GM21447 (cell line): ENCODE measurements around the gene GJC1.

Experiments
- ATAC-seq: cut with Tn5 transposase; IDR thresholded peaks from one replicate; pipeline ENCODE4 v1.9.1; 2021; ENCODE audit not compliant: unreplicated experiment

The GJC1 gene

GRCh38 chr17:44829523-44830358, at the start of gene GJC1:
Gene GJC1, minus strand, starts transcription at chr17:44830287. Its CDS starts 24,470 bp downstream, at chr17:44805817.
- no peak for ATAC-seq

DNA sequence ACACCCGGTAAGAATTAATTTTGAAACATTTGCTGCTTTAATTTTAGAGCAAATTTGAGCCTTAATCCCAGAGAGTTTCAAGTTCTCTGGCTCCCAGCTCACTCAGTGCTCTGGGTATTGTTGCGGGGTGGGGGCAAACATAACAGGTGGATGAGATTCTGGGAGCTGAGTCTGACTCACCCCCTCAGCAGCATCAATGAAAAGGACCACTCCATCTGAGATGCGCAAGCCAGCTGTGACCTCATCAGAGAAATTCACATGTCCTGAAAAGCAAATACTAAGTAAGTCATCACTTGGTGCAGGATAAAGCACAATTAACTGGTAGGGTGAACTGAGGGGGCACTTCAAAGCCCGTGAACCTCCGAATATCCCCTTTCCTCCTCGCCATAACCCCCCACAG, 49.3 kb upstream of the GJC1 start:
- no peak for ATAC-seq

DNA sequence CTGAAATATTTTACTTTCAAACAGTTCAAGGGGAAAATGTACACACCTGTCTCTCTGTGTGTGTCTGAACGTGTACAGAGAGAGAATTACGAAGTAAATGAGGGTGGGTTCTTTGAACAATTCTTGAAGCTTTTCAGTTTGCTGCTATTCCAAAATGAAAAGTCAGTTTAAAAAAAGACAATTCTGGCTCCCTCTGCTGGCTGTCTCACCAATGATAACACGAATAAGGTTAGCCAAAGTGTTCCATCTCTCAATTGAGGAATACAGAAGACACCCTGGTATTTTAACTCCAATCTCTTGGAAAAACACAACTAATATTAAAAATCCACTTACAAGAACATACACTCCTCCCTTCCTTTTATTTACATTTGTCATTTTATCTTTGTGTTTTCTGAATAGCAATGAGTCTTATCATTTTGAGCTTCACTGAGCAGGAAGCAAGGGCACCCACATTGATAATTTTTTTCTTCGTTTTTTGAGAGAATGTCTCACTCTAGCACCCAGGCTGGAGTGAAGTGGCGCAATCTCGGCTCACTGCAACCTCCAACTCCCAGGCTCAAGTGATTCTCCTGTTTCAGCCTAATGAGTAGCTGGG, 48.6 kb upstream of the GJC1 start:
- no peak for ATAC-seq

- ATAC-seq: no peak
Observed at GRCh38 chr17:44877121-44877520, 47.0 kb upstream of the GJC1 start.

- ATAC-seq: no peak
Observed at GRCh38 chr17:44875761-44876160, 45.7 kb upstream of the GJC1 start.

DNA sequence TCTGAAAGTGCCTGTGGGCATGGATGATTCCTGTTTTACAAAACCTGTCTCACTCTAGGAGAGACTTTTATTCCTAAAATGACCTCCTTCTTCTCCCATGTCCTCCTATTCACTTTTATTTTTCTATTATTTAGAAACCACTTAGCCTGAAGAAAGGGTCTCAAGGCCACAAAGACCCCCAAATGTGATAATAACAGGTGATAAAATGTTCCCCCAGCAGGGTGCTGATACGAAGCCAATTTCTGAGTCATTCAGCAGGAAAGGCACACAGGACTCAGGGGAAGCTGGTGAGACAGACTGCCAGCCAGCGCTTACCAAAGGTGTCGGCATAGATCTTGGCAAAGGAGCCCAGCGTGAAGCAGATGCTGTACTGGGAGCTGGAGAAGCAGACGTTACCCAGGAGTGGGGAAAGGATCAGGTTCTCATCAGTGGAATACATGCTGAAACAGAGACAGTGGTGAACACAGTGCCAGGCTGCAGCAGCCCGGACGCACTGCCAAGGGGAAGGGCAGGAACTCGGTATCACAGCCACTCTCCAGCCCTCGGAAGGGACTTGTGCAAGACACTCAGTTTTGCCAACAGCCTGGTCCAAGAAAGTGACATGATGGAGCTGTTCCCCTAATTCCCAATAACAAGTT, 42.2 kb upstream of the GJC1 start:
- ATAC-seq: no peak

DNA sequence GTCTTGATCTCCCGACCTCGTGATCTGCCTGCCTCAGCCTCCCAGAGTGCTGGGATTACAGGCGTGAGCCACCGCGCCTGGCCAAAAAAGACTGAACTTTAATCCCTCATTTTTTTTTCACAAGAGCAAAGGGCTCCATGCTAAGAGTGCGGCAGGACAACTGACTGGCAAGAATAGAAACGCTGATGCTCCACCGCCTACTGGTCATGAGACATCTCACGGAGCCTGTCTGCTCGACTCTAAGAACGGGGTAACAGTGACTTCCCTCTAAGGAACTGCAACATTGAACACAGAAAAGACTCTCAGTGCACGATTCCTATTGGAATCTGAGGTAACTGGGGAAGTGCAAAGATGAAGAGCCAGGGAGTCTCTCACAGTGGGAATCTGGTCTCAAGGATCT, 41.5 kb upstream of the GJC1 start:
- ATAC-seq: no peak

DNA sequence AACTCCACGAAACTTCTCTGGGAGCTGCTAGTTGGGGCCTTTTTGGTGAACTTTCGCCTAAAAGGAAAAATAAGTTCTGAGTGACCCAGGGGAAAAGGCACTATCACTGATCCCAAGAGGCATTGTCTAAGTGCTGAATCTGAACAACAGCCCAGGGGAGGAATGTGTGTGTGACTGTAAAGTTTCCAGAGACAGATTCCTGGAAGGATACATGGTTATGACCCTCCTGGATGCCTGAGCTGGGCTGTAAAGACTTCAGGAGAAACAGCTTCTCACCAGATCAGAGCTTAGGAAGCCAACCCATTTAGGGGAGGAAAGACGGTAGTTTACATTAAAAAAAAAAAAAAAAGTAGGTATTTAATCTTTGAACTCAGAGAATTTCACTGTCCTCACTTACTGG, 37.8 kb upstream of the GJC1 start:
- ATAC-seq: no peak

GRCh38 chr17:44865931-44866330, 35.8 kb upstream of the GJC1 start:
- no peak for ATAC-seq

- no peak for ATAC-seq
Observed at GRCh38 chr17:44865231-44865660, 35.2 kb upstream of the GJC1 start.

DNA sequence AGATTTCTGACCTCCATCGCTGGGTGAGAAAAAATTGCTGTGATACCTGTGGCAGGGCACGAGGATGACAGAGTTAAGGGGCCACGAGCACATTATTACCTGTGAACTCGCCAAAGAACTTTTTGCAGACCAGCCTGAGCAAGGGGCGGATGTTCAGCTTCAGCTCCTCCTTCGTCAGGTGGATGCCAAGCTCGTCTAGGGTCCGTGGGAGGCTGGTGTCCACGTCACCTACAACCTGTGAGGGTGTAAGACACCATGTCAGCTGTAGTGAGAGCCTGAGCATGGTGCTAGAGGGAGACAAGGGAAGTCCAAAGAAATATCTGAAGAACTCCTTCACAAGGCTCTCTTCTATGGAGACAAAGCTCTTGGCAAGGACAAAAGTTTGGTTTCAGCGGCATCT, 34.7 kb upstream of the GJC1 start:
- ATAC-seq: no peak

GRCh38 chr17:44863061-44863918, 33.2 kb upstream of the GJC1 start:
- no peak for ATAC-seq

DNA sequence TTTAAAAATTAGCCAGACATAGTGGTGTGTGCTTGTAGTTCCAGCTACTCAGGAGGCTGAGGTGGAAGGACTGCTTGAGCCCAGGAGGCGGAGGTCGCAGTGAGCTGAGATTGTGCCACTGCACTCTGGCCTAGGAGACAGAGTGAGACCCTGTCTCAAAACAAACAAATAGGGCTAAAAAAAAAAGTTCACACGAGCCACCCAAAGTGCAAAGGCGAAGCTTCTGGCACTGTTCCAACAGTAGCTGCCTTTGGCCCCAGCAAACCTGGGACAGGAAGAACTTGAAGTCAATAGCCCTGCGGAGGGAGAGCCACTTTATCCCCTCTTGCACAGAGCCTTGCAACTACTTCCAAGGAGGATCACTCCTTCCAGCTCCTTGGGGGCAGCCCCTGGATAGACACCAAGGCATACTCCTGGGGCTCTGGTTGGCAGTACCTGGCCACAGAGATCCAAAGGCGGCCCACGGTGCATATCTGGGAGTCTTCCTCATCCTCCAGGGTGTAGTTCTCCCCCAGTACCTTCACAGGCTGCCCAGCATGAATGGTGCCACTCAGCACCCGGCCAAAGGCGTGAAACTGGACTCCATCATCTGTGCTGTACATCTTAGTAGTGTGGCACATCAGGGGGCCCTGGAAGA, 32.3 kb upstream of the GJC1 start:
- no peak for ATAC-seq

DNA sequence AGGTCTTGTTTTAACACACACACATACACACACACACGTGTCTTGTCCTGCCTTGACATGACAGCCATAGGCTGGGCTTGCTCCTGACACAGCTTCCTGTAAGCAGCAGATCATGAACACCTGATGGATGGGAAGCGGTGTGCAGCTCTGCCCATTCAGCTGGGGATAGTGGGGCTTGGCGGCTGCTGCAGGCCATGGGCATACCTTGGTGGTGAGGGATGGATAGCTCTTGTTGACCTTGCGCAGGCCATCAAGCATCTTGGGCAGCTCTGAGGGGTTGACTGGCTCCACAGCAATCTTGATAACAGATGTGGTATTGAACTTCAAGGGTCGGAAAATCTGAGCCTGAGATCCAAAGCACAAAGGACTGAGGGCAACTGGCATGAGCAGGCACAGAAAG, 29.6 kb upstream of the GJC1 start:
- ATAC-seq: no peak

- ATAC-seq: no peak
Observed at GRCh38 chr17:44854192-44854591, 24.1 kb upstream of the GJC1 start.

- no peak for ATAC-seq
Observed at GRCh38 chr17:44850612-44851011, 20.5 kb upstream of the GJC1 start.

- ATAC-seq: no peak
Observed at GRCh38 chr17:44850025-44850424, 19.9 kb upstream of the GJC1 start.

DNA sequence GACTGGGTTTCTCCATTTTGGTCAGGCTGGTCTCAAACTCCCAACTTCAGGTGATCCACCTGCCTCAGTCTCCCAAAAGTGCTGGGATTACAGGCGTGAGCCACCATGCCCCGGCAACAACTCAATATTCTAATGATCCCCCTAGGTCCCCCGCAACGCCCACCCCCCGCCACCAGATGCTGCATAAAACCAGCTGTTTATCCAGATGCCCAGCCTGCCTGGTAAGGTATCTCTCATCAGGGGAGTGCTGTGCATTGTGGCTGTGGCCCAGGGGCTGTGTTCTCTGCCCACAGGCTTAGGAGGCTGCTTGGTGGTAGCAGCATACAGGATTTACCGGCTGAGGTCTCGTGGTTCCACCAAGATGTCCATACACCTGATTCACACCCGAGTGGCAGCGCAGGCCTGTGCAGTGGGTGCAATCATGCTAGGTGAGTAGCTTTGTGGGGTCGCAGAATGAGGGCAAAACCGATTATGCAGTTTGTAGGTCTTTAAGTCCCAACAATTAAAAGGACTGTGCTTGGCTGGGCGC, 18.9 kb upstream of the GJC1 start:
- no peak for ATAC-seq

DNA sequence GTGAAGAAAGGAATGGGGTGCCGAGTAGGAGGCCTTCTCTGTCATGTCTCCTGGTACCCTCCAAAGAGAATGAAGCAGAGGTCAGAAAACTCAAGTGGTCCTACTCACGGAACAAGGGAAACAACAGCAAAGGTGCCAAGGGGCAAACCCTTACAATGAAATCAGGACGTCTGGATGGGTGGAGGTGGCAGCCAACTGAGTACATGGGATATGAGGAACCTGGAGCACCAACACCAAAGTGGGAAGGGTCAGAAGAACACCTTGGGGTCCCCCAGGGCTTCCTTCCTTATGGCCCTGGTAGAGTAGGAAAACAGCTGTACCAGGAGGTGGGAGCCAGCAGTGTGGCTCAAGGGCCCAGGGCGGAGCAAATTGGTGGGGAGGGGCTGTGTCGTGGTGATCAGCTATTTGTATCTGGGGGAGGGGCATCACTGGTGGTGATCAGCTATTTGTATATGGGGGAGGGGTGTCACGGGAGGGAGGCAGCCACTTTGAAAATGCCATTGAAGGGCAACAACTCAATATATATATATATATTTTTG, 18.2 kb upstream of the GJC1 start:
- ATAC-seq: no peak

DNA sequence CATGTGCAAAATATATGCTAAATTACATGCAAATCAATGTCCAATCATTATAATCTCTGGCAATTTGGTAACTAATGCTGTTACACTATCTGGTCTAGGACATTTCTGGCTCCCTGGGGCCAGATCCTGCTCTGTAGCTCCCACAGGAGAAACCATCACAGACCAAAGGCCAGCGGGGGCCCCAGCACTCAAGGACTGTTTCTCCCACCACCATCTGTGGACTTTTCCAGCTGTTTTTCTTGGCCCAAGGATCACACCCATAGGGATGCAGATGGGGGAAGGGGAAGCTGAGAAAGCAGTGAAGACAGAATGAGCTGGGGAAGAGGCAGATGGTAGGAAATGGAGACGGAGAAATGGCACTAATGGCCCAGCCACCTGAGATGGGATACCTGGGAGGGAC, 17.5 kb upstream of the GJC1 start, which contains the start of gene HIGD1B:
Gene HIGD1B (plus strand): TSS at position 298 of the 400 bp plus-strand sequence. CDS start 270 bp downstream, outside the sequence.
- ATAC-seq: no peak
